ENCODE results near the gene SLC26A5. TPM values are rescaled to one million over a fixed set of nuclear protein-coding genes. Genes with fewer than 3 reads are reported as not detected.
"Not testable (repeated sequence)": the region's sequence is repeated elsewhere in the genome, so short reads cannot be mapped to it uniquely, and the experiment has no call there.

Gene SLC26A5
- total RNA-seq (not detected), total RNA-seq (0 to 0.93 reads per million in 2 donors)

- peaks cover 70% of the 10 kb centered on the region for H3K27me3 Mint-ChIP-seq
- H3K36me3 Mint-ChIP-seq (ENCODE audit: low read depth): no peaks in the 10 kb centered on the region
- H3K4me3 Mint-ChIP-seq: peak within 1 kb of the TSS; percentile 82
- H3K27ac Mint-ChIP-seq: no peak within 1 kb of the TSS
- DNase-seq (no peak), ATAC-seq (peak; percentile 64)
- no peaks in the 10 kb centered on the region for H3K9me3 ChIP-seq (ENCODE audit: control insufficient read depth, low read length, poor library complexity, severe bottlenecking)
- H3K4me1 Mint-ChIP-seq: peaks cover 9% of the 10 kb centered on the region
Measured at GRCh38 chr7:103446049-103446520, at the start of gene SLC26A5. Gene SLC26A5, minus strand, starts transcription at chr7:103446207. Its CDS starts 24,693 bp downstream, at chr7:103421514.

GRCh38 chr7:103487419-103487818 is 41.4 kb upstream of the SLC26A5 start:
- H3K9me3 ChIP-seq (ENCODE audit: control insufficient read depth, low read length, poor library complexity, severe bottlenecking): no peaks in the 10 kb centered on the region
- Mint-ChIP-seq H3K27me3 (peaks cover 33% of the 10 kb centered on the region), H3K27ac (no peak overlapping the region), H3K4me1 (peaks cover 3% of the 10 kb centered on the region), H3K36me3 (ENCODE audit: low read depth) (no peaks in the 10 kb centered on the region), H3K4me3 (no peak overlapping the region)
- ATAC-seq (no peak), DNase-seq (no peak)

GRCh38 chr7:103486873-103487272 is 40.9 kb upstream of the SLC26A5 start:
- DNase-seq; H3K4me3 Mint-ChIP-seq; H3K27ac Mint-ChIP-seq; H3K9me3 ChIP-seq (ENCODE audit: control insufficient read depth, low read length, poor library complexity, severe bottlenecking); H3K4me1 Mint-ChIP-seq; H3K36me3 Mint-ChIP-seq (ENCODE audit: low read depth); ATAC-seq: not testable (repeated sequence)
- peaks cover 39% of the 10 kb centered on the region for H3K27me3 Mint-ChIP-seq

- no peak for DNase-seq
- H3K36me3 Mint-ChIP-seq (ENCODE audit: low read depth): no peaks in the 10 kb centered on the region
- no peak overlapping the region for H3K4me3 Mint-ChIP-seq
- no peaks in the 10 kb centered on the region for H3K9me3 ChIP-seq (ENCODE audit: control insufficient read depth, low read length, poor library complexity, severe bottlenecking)
- H3K27me3 Mint-ChIP-seq: peaks cover 33% of the 10 kb centered on the region
- ATAC-seq: no peak
- no peak overlapping the region for H3K27ac Mint-ChIP-seq
- no peaks in the 10 kb centered on the region for H3K4me1 Mint-ChIP-seq
Measured at GRCh38 chr7:103480771-103481170, 34.8 kb upstream of the SLC26A5 start.

GRCh38 chr7:103474956-103475355 is 28.9 kb upstream of the SLC26A5 start:
- no peak for ATAC-seq

GRCh38 chr7:103469095-103469948 is 23.3 kb upstream of the SLC26A5 start:
- Mint-ChIP-seq H3K36me3 (ENCODE audit: low read depth) (no peaks in the 10 kb centered on the region), H3K4me3 (no peak overlapping the region), H3K4me1 (no peaks in the 10 kb centered on the region), H3K27me3 (peaks cover 37% of the 10 kb centered on the region), H3K27ac (no peak overlapping the region)
- no peaks in the 10 kb centered on the region for H3K9me3 ChIP-seq (ENCODE audit: control insufficient read depth, low read length, poor library complexity, severe bottlenecking)
- DNase-seq: no peak
- no peak for ATAC-seq

More at GRCh38 chr7:103474956-103475355, 28.9 kb upstream of the SLC26A5 start:
- Mint-ChIP-seq H3K27me3 (peaks cover 46% of the 10 kb centered on the region), H3K36me3 (ENCODE audit: low read depth) (no peaks in the 10 kb centered on the region), H3K27ac (no peak overlapping the region), H3K4me3 (no peak overlapping the region), H3K4me1 (no peaks in the 10 kb centered on the region)
- H3K9me3 ChIP-seq (ENCODE audit: control insufficient read depth, low read length, poor library complexity, severe bottlenecking): no peaks in the 10 kb centered on the region
- no peak for DNase-seq

- H3K4me3 Mint-ChIP-seq: no peak overlapping the region
- no peak for DNase-seq
- H3K4me1 Mint-ChIP-seq: no peaks in the 10 kb centered on the region
- H3K27ac Mint-ChIP-seq: no peak overlapping the region
- H3K27me3 Mint-ChIP-seq: peaks cover 36% of the 10 kb centered on the region
- ATAC-seq: no peak
- H3K9me3 ChIP-seq (ENCODE audit: control insufficient read depth, low read length, poor library complexity, severe bottlenecking): no peaks in the 10 kb centered on the region
- H3K36me3 Mint-ChIP-seq (ENCODE audit: low read depth): no peaks in the 10 kb centered on the region
Measured at GRCh38 chr7:103466814-103467213, 20.8 kb upstream of the SLC26A5 start.

GRCh38 chr7:103462358-103462757 is 16.4 kb upstream of the SLC26A5 start:
- no peak overlapping the region for H3K4me3 Mint-ChIP-seq
- no peaks in the 10 kb centered on the region for H3K4me1 Mint-ChIP-seq
- H3K27me3 Mint-ChIP-seq: peaks cover 15% of the 10 kb centered on the region
- no peak overlapping the region for H3K27ac Mint-ChIP-seq
- H3K9me3 ChIP-seq (ENCODE audit: control insufficient read depth, low read length, poor library complexity, severe bottlenecking): no peaks in the 10 kb centered on the region
- no peaks in the 10 kb centered on the region for H3K36me3 Mint-ChIP-seq (ENCODE audit: low read depth)
- ATAC-seq (no peak), DNase-seq (no peak)

GRCh38 chr7:103447073-103447960 is 1.3 kb upstream of the SLC26A5 start:
- no peak overlapping the region for H3K27ac Mint-ChIP-seq
- H3K4me1 Mint-ChIP-seq: peaks cover 9% of the 10 kb centered on the region
- H3K36me3 Mint-ChIP-seq (ENCODE audit: low read depth): no peaks in the 10 kb centered on the region

GRCh38 chr7:103445228-103446048 is 569 bp downstream of the SLC26A5 start:
- Mint-ChIP-seq H3K4me1 (peaks cover 9% of the 10 kb centered on the region), H3K27ac (no peak overlapping the region)

More at GRCh38 chr7:103447073-103447960, 1.3 kb upstream of the SLC26A5 start:
- H3K9me3 ChIP-seq (ENCODE audit: control insufficient read depth, low read length, poor library complexity, severe bottlenecking): no peaks in the 10 kb centered on the region
- DNase-seq: no peak
- H3K27me3 Mint-ChIP-seq: peaks cover 62% of the 10 kb centered on the region
- peak; percentile 59 for ATAC-seq
- H3K4me3 Mint-ChIP-seq: no peak overlapping the region

GRCh38 chr7:103439661-103440060 is 6.3 kb downstream of the SLC26A5 start:
- no peaks in the 10 kb centered on the region for H3K36me3 Mint-ChIP-seq (ENCODE audit: low read depth)
- no peaks in the 10 kb centered on the region for H3K4me1 Mint-ChIP-seq
- H3K4me3 Mint-ChIP-seq: no peak overlapping the region
- DNase-seq (no peak), ATAC-seq (no peak)
- peaks cover 72% of the 10 kb centered on the region for H3K27me3 Mint-ChIP-seq
- no peak overlapping the region for H3K27ac Mint-ChIP-seq
- no peaks in the 10 kb centered on the region for H3K9me3 ChIP-seq (ENCODE audit: control insufficient read depth, low read length, poor library complexity, severe bottlenecking)

More at GRCh38 chr7:103445228-103446048, 569 bp downstream of the SLC26A5 start:
- ATAC-seq: no peak
- Mint-ChIP-seq H3K4me3 (peak overlapping the region; percentile 82), H3K36me3 (ENCODE audit: low read depth) (no peaks in the 10 kb centered on the region), H3K27me3 (peaks cover 76% of the 10 kb centered on the region)
- H3K9me3 ChIP-seq (ENCODE audit: control insufficient read depth, low read length, poor library complexity, severe bottlenecking): no peaks in the 10 kb centered on the region
- DNase-seq: no peak

GRCh38 chr7:103437623-103438022 is 8.4 kb downstream of the SLC26A5 start:
- ATAC-seq: no peak
- Mint-ChIP-seq H3K4me1 (no peaks in the 10 kb centered on the region), H3K36me3 (ENCODE audit: low read depth) (no peaks in the 10 kb centered on the region), H3K4me3 (no peak overlapping the region), H3K27me3 (peaks cover 52% of the 10 kb centered on the region), H3K27ac (no peak overlapping the region)
- H3K9me3 ChIP-seq (ENCODE audit: control insufficient read depth, low read length, poor library complexity, severe bottlenecking): no peaks in the 10 kb centered on the region
- no peak for DNase-seq
